Activated CD4-positive, alpha-beta T cell treated with anti-CD3 and anti-CD28 coated beads for 4 hours (primary cell): Measurements from ENCODE around the gene TUFT1.
A peak's percentile ranks its signal among the peaks of the same experiment; 100 is the strongest.
"Not testable (repeated sequence)": the region's sequence is repeated elsewhere in the genome, so short reads cannot be mapped to it uniquely, and the experiment has no call there.

ENCODE experiments used
- DNase-seq, 2 donors: peaks; one replicate each; pipeline ENCODE4 v3.0.0-alpha.2; 2020

Gene TUFT1

GRCh38 chr1:151512801-151513625, 27.1 kb upstream of the TUFT1 start:
- no peak for DNase-seq

DNA sequence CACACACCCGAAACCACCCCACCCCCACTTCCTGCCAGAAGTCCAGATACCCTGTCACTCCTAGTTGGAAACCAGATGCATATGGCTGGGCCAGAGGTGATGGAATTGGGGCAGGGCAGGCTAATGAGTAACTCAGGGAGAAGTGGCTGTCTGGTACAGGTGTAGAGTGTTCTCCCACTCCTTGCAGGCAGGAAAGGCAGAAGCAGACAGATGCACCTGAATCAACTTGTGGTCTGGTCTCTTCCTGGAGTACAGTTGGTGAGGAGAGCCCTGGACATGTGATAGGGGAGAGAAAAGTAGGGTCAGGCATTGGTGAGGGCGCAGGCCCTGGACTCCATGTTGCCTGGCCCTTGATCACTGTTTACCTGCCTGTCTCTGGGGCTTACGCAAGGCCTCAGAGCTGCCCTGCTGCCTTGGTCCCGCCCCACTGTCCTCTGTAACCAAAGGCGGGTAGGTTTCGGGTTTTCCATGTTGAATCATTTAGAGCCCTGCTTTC, 26.4 kb upstream of the TUFT1 start:
- DNase-seq: peak; percentile 15 to 19

GRCh38 chr1:151514366-151514765, 25.7 kb upstream of the TUFT1 start:
- DNase-seq: no peak

- no peak for DNase-seq
These were observed 24.8 kb upstream of the TUFT1 start for GRCh38 chr1:151515265-151515664.

GRCh38 chr1:151516031-151516511, 24.0 kb upstream of the TUFT1 start:
- no peak for DNase-seq

- DNase-seq: no peak
These were observed 21.7 kb upstream of the TUFT1 start for GRCh38 chr1:151518431-151518830.

DNA sequence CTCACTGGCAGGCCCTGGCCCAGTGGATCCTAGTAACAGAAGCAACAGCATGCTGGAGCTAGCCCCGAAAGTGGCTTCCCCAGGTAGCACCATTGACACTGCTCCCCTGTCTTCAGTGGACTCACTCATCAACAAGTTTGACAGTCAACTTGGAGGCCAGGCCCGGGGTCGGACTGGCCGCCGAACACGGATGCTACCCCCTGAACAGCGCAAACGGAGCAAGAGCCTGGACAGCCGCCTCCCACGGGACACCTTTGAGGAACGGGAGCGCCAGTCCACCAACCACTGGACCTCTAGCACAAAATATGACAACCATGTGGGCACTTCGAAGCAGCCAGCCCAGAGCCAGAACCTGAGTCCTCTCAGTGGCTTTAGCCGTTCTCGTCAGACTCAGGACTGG, 21.2 kb upstream of the TUFT1 start:
- no peak for DNase-seq

- DNase-seq: no peak
These were observed 20.4 kb upstream of the TUFT1 start for GRCh38 chr1:151519667-151520066.

GRCh38 chr1:151520359-151520758, 19.8 kb upstream of the TUFT1 start:
- DNase-seq: no peak

- DNase-seq: not testable (repeated sequence)
These were observed 17.7 kb upstream of the TUFT1 start for GRCh38 chr1:151522427-151522826.

GRCh38 chr1:151523326-151523725, 16.8 kb upstream of the TUFT1 start:
- DNase-seq: no peak

GRCh38 chr1:151524736-151525135, 15.4 kb upstream of the TUFT1 start:
- no peak for DNase-seq

DNA sequence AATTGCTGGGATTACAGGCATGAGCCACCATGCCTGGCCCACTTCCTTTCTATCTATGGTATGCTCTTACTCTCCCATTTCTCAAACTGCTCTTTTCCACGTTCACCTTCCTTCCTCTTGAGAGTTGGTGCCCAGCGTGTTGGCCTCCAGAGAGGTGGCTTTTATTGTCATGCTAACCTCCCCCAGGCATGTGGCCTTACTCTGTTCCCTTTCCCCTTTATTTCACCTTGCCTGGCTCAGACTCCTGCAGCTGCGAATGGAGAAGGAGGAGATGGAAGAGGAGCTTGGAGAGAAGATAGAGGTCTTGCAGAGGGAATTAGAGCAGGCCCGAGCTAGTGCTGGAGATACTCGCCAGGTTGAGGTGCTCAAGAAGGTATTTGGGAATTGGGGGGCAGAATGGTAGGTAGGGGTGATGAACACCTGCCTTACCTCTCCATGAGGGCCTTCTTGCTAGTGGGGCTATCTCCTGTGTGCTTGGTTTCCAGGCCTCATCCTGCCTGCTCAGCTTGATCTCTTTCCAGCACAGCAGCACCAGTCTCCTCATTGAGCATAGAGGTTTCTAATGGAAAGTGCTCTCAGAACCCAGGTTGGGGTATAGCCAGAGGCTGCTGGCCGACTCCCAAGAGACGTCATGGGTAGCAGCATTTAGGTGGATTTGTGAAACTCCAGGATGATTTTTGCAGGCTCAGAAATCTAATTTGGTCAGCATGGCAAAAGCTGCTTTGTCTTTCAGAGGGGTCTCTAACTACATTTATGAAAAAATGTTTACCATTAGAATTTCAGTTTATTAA, 13.2 kb upstream of the TUFT1 start:
- no peak for DNase-seq

- DNase-seq: no peak
These were observed 10.9 kb upstream of the TUFT1 start for GRCh38 chr1:151529211-151529702.

DNA sequence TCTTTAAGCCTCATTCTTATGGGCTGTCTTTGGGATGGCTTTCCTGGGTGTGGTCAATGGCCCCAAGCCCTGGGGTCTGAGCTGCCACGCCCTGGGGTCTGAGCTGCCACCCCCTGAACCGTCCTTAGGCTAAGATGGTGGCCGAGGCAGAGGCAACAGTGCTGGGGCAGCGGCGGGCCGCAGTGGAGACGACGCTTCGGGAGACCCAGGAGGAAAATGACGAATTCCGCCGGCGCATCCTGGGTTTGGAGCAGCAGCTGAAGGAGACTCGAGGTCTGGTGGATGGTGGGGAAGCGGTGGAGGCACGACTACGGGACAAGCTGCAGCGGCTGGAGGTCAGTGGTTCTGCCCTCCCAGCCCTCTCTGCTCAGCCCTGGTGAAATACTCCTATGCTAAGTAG, 10.3 kb upstream of the TUFT1 start:
- no peak for DNase-seq

- no peak for DNase-seq
These were observed 9.6 kb upstream of the TUFT1 start for GRCh38 chr1:151530461-151530860.

DNA sequence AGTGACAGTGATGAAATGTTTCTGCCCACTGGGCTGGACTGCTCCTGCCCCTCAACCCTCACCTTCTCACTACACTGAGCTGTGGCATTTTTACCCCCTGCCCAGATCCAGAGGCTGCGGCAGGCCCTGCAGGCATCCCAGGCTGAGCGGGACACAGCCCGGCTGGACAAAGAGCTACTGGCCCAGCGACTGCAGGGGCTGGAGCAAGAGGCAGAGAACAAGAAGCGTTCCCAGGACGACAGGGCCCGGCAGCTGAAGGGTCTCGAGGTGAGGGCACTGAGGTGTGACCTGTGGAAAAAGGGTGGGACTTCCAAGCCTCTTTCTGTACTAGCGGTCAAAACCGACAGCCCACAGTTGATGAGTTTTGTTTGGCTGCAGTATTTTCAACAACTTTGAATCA, 6.2 kb upstream of the TUFT1 start:
- DNase-seq: no peak

- peak; percentile 69 to 79 for DNase-seq
These were observed 5.3 kb upstream of the TUFT1 start for GRCh38 chr1:151534662-151535278.

DNA sequence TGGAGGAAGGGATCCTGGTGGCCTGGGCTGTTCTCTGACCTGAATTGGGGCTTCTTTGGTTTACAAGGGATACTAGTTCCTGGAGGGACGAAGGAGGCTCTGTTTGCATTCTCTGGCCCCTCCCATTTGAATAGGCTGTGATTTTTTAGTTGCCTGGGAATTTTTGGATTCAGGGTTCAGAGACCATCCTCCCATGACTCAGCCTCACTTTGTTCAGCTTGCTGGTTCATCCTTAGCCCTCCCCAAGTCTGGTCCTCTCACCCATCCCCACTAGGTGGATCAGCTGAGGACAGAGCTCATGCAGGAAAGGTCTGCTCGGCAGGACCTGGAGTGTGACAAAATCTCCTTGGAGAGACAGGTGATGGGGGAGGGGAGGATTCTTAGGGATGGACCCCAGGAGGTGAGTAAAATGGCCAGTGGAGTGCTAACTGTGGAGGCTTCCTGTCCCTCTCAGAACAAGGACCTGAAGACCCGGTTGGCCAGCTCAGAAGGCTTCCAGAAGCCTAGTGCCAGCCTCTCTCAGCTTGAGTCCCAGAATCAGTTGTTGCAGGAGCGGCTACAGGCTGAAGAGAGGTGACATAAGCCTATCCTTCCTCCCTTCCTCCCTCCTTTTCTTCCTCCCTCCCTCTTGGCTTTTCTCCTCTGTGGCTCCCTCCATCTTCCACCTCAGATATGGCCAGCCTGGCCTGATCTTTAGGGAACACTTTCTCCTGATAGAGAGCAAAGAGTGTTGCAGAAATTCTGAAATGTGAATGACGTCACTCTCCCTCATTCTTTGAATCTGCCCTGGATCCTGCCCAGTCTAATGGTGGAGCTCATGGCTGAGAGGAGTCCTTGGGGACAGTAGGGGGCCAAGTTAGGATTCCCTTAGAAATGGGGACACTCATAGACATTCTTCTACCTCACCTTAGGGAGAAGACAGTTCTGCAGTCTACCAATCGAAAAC, 4.5 kb upstream of the TUFT1 start:
- no peak for DNase-seq

- DNase-seq: no peak
These were observed 3.6 kb upstream of the TUFT1 start for GRCh38 chr1:151536499-151536898.

GRCh38 chr1:151537112-151537511, 3.0 kb upstream of the TUFT1 start:
- no peak for DNase-seq
